ENCODE results near the gene TEX2.
A peak's percentile ranks its signal among the peaks of the same experiment; 100 is the strongest.
"Not testable (repeated sequence)": the region's sequence is repeated elsewhere in the genome, so short reads cannot be mapped to it uniquely, and the experiment has no call there.

Gene TEX2

GRCh38 chr17:64183815-64184214 is 79.2 kb downstream of the TEX2 start:
- peak; percentile 86 for DNase-seq (ENCODE audit: low read depth)

GRCh38 chr17:64182325-64183012 is 80.6 kb downstream of the TEX2 start:
- DNase-seq (ENCODE audit: low read depth) = no peak

- no peak for DNase-seq (ENCODE audit: low read depth)
Observed at GRCh38 chr17:64180089-64181073, 82.7 kb downstream of the TEX2 start.

DNA sequence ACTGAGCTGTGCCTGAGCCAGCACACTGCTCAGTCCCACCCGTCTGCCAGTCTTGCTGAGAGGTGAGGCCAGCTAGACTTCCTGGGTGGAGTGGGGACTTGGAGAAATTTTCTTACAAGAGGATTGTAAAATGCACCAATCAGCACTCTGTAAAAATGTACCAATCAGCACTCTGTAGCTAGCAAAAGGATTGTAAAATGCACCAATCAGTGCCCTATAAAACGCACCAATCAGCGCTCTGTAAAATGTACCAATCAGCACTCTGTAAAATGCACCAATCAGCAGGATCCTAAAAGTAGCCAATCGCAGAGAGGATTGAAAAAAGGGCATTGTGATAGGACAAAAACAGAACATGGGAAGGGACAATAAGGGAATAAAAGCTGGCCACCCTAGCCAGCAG is 84.0 kb downstream of the TEX2 start:
- DNase-seq (ENCODE audit: low read depth) = not testable (repeated sequence)

DNA sequence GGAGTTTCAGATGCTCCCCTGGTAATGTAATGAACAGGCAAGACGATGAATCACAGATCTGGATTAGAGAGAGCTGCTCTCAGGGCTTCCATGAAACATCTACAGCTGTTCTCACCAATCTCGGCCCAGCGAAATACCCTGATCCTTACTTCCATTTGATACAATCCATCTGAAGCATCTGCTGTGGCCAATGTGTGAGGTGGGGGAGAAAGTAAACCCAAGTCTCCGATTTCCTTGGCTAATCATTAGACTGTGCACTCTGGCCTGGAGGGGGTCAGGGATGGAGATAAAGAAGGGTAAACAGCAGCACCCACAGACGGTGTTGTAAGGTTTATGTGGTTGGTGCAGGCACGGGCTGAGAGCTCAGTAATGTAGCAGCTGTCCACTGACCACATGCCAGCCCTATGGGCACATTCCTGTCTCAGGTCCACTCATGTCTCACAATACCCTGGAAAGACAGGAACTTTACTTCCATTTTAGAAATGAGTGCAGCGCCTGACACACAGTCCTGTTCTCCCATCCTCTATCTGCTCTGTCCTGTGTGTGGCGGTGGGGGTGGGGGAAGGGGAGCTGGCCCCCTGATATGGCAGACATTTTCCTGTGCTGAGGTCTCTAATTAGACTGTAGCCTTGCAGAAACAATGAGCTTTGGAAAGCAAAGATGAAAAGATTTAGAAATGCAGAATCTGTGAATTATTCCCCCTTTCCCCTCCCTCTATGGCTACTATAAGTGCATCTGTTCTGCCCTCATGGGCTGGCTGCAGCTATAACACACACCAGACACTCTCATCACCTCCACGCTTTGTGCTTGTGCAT is 84.8 kb downstream of the TEX2 start:
- DNase-seq (ENCODE audit: low read depth) = no peak

DNA sequence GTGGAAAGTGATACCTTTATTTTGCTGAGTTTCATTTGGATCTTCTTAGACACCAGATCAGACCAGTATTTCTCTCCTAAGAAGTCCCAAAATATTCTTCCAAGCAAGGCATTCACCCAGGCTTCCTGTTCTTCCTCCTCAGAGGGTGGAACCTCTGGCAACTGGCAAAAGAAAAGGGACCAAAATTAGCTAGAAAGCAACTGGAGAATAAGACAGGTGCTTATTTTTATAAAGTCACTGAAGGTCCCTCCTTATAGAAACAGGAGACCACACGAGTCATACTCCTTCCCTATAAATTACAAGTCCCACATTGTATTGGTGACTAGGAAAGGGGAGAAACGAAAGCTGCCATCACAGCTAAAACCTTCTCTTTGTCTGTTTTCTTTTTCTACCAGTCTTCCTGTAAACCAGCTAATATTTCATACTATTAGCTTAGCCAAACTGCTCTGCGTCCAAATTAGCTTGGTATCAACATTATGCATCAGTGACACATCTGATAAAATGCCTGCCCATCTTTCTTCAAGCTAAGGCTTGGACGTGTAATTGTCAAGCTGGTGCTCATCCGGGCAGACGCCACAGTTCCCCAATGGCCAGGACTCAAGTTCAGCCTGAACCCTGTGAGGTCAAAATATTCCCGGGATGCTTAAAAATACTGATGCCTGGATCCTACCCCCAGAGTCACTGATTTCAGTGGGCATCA is 85.6 kb downstream of the TEX2 start:
- no peak for DNase-seq (ENCODE audit: low read depth)

- DNase-seq (ENCODE audit: low read depth) = no peak
Observed at GRCh38 chr17:64176556-64176955, 86.5 kb downstream of the TEX2 start.

DNA sequence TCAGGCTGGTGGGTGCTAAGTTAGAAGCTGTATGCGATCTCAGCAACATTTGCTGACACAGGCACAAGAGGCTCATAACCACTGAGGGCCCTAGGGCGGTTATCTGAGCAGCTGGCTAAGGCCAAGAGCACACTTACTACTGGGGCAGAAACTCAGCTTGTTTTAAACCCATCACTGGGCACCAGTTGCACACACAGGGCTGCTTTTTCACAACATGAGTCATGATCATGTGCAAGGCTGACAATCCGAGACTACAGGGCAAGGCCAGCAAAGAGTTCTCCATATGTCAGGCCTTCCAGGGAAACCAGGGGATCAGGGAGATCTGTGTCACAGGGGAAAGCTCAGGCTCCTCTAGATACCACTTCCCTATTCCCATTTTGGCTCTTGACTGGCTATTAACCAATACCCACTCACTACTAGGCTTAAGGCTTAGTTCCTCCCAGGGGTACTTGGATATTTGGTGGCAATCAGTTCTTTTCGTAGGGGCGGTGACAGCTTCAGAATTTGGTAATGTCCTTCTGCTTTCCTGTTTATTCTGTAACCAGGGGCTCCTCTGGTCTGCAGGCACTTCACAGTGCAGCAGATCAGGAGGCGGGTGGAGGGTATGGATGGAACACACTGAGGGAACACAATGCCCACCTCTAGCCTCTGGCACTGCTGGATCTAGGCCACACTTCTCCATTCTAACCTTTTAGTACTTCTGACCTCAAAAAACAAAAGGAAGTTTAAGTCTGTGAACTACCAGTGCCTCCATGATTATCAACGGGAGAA is 88.2 kb downstream of the TEX2 start:
- peak; percentile 26 for DNase-seq (ENCODE audit: low read depth)

DNA sequence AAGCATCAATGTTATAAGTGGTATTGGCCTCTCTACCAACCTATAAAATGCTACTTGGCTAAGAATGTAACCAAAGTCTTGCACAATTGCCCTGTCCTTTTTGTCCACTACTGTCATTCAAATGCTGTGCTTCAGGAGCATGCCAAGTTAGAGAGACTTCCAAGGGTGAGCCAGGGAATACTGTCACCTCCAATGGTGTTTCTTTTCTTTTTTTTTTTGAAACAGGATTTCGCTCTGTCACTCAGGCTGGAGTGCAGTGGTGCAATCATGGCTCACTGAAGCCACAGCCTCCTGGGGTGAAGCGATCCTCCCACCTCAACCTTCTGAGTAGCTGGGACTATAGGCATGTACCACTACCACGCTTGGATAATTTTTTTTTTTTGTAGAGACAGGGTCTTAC is 89.4 kb downstream of the TEX2 start:
- no peak for DNase-seq (ENCODE audit: low read depth)

GRCh38 chr17:64172510-64172909 is 90.5 kb downstream of the TEX2 start:
- no peak for DNase-seq (ENCODE audit: low read depth)

- peak; percentile 52 for DNase-seq (ENCODE audit: low read depth)
Observed at GRCh38 chr17:64171041-64171440, 92.0 kb downstream of the TEX2 start.

DNA sequence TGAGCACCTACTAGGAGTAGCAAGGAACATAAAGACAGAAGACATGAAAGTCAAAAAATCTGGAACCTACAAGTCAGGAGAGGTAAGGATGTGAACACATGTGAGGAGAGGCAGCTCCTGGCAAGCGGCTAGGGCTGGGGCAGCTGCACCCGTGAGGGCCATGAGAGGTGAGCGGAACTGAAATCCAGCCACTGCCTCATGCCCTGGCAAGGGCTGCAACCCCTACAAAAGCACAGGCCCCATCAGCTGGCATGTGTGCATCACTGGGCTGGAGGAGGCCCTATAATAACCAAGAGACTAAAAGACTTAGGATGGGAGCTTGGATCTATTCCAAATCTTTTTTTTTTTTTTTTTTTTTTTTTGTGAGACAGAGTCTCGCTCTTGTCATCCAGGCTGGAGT is 92.8 kb downstream of the TEX2 start:
- no peak for DNase-seq (ENCODE audit: low read depth)

DNA sequence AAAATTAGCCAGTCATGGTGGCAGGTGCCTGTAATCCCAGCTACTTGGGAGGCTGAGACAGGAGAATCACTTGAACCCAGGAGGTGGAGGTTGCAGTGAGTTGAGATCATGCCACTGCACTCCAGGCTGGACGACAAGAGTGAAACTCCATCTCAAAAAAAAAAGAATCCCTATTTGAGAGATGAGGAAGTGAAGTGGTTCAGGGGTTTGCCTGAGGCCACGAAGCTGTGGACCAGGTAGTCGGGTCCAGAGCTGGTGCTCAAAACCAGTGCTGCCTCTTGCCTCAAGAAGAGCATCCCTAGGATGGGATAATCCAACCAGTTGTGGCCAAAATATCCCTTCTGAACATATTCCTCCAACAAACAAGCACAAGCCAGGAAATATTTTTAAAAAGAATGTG is 95.4 kb downstream of the TEX2 start:
- not testable (repeated sequence) for DNase-seq (ENCODE audit: low read depth)

DNA sequence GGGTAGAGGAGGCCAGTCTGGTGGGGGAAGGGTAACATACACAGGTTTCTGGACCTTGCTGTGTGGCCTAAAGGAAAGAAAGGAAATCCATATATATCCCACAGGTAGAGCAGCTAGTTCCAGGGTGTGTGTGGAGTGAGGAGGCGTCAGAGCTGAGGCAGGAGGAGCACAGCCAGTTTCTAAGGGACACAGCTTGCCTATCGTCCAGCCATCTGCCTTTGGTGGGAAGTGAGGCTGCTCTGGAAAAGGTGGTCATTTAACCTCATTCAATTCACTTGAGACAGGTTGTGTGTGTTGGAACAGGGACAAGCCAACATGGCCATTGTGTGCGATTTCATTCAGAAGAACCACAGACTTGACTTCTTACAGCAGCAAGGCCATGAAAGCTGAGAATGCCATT is 96.2 kb downstream of the TEX2 start:
- DNase-seq (ENCODE audit: low read depth) = no peak

DNA sequence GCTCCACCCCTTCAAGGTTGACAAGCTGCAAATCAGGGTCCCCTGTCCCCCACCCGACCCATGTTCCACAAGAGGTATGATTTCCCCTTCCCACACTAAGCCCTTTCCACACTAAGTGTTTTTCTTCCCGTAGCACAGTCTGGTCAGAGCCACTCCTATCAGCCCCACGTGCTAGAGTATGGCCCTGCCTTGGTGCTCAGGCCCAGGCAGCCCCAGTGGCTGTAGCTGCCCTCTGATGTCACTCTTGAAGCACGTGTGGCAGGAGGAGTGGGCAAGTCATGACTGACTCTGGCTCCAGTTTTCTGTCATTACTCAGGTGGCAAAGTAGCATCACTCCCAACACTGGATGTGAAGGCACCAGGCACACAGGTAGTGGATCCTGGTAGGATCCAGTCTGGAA is 97.7 kb downstream of the TEX2 start:
- DNase-seq (ENCODE audit: low read depth) = no peak

GRCh38 chr17:64164596-64165285 is 98.3 kb downstream of the TEX2 start:
- no peak for DNase-seq (ENCODE audit: low read depth)

- DNase-seq (ENCODE audit: low read depth) = no peak
Observed at GRCh38 chr17:64163468-64163867, 99.6 kb downstream of the TEX2 start.

GRCh38 chr17:64162554-64162953 is 100.5 kb downstream of the TEX2 start:
- DNase-seq (ENCODE audit: low read depth) = no peak

- DNase-seq (ENCODE audit: low read depth) = no peak
Observed at GRCh38 chr17:64161380-64162176, 101.5 kb downstream of the TEX2 start.

- DNase-seq (ENCODE audit: low read depth) = peak; percentile 65
Observed at GRCh38 chr17:64160378-64160777, 102.7 kb downstream of the TEX2 start.
